ENCODE data around the gene TTC21A. TPM values are rescaled to one million over a fixed set of nuclear protein-coding genes. Genes with fewer than 3 reads are reported as not detected.
"Not testable (repeated sequence)": the region's sequence is repeated elsewhere in the genome, so short reads cannot be mapped to it uniquely, and the experiment has no call there.

Gene TTC21A
- total and polyA plus RNA-seq, 2 of the 13 experiments (the other 11 are each of a cell fraction or from before 2014, with no cell fraction given) = 0.31 to 1.5 TPM

DNA sequence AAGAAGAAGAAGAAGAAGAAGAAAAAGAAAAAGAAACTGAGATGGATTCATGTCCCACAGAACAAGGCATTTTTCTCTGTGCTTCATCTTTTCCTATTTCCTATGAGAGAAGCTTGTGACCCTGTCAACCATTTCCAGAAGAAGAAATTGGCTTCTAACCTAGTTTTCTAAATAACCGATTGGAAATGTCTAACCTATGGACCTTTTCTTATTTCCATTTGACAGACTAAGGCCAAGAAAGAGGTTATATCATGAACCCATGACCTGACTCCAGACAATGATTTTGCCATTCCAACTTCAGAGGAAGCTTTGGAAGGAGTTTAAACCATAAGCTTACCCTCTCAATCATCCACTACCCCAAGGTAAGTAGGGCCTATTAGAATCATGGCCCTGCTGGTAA lies 62.2 kb downstream of the TTC21A start (continued):
- TF ChIP-seq, protein P1, sequence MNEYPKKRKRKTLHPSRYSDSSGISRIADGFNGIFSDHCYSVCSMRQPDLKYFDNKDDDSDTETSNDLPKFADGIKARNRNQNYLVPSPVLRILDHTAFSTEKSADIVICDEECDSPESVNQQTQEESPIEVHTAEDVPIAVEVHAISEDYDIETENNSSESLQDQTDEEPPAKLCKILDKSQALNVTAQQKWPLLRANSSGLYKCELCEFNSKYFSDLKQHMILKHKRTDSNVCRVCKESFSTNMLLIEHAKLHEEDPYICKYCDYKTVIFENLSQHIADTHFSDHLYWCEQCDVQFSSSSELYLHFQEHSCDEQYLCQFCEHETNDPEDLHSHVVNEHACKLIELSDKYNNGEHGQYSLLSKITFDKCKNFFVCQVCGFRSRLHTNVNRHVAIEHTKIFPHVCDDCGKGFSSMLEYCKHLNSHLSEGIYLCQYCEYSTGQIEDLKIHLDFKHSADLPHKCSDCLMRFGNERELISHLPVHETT (CRISPR knock-in tag; conservative IDR thresholded peaks at IDR 0.05) = no peak
- no peak for TF ChIP-seq TEAD3 (CRISPR knock-in tag; optimal IDR thresholded peaks at IDR 0.05; ENCODE audit: borderline replicate concordance)

DNA sequence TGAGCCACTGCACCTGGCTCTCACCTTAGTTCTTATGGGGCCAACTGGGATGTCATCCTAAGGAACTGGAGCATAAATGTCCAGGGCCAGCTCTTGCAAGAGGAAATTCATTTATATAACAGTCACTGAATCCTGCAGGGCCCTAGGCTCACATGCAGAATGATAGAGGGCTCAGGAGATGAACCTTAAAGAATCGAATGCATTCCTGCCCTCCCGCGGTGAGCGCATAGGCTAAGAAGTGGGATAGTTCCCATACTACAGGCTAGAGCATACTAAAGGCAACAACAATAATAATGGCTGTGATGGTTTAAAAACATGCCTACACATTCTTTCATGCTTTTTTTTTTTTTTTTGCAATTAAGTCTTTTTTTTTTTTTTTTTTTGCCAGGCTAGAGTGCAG lies 63.0 kb downstream of the TTC21A start:
- H3K4me1 ChIP-seq (ENCODE audit: insufficient read depth, low read length) = peaks cover 16% of the 10 kb centered on the region
- H3K36me3 ChIP-seq (replicated peaks in 1 of 2; ENCODE audit: control insufficient read depth in 1 of 2, insufficient read depth in 2 of 2, low read length in 2 of 2) = no peaks in the 10 kb centered on the region
- no peaks in the 10 kb centered on the region for H3K79me2 ChIP-seq (ENCODE audit: insufficient read depth, low read length)
- in situ Hi-C loops (cut with HindIII; ENCODE audit: extremely low pct_ligation_motif_present, low pct_unique_long_range_greater_than_20kb) = no loop called here
- intact Hi-C loops (cut with micrococcal nuclease; ENCODE audit: unreplicated experiment) = no loop called here
- BruUV-seq (replicated peaks) = no TSS peak
- H4K20me1 ChIP-seq (ENCODE audit: insufficient read depth, low read length) = no peaks in the 10 kb centered on the region
- H3K9ac ChIP-seq (ENCODE audit: insufficient read depth, low read depth, low read length) = no peak overlapping the region
- no peak overlapping the region for H3K4me2 ChIP-seq (ENCODE audit: low read depth, low read length)
- TF ChIP-seq KAT2B (IDR thresholded peaks at IDR 0.05; ENCODE audit: borderline replicate concordance, low read depth, low read length) (no peak), SNAI1 (CRISPR knock-in tag; IDR thresholded peaks at IDR 0.05; ENCODE audit: borderline replicate concordance) (no peak), IKZF1 (IDR thresholded peaks at IDR 0.05) (no peak), EEA1 (CRISPR knock-in tag; IDR thresholded peaks at IDR 0.05; ENCODE audit: borderline replicate concordance) (no peak), ZGPAT (CRISPR knock-in tag; IDR thresholded peaks at IDR 0.05) (no peak), ZNF460 (CRISPR knock-in tag; IDR thresholded peaks at IDR 0.05; ENCODE audit: borderline replicate concordance) (no peak), ZNF225 (CRISPR knock-in tag; IDR thresholded peaks at IDR 0.05) (no peak)
- TF ChIP-seq, protein P2, sequence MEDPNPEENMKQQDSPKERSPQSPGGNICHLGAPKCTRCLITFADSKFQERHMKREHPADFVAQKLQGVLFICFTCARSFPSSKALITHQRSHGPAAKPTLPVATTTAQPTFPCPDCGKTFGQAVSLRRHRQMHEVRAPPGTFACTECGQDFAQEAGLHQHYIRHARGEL (CRISPR knock-in tag; IDR thresholded peaks at IDR 0.05) = no peak
- CTCF ChIA-PET (ENCODE audit: low intra/inter-chr PET ratio, low total read pairs) = no interaction called here
- H3K27ac ChIP-seq (ENCODE audit: extremely low read length, insufficient read depth, low read length) = no peak overlapping the region
- H3K27me3 ChIP-seq (ENCODE audit: control insufficient read depth in 1 of 2, insufficient read depth in 2 of 2, low read length in 2 of 2) = peaks cover 0 to 1% of the 10 kb centered on the region in 2 experiments; a peak in 2 of 5 replicates
- no peaks in the 10 kb centered on the region for H3K9me3 ChIP-seq (ENCODE audit: low read length)
- H2AFZ ChIP-seq (ENCODE audit: low read length) = no peak overlapping the region
- DNase-seq (ENCODE audit: low spot score) (no peak), ATAC-seq (no peak), FAIRE-seq (no peak)
- H3K4me3 ChIP-seq (replicated peaks in 1 of 3; ENCODE audit: insufficient read depth in 1 of 3, low read depth in 2 of 3, low read length in 3 of 3) = no peak overlapping the region
- POLR2A ChIA-PET = no interaction called here
- 91% methylated on average over 4 of the region's 4 CpGs for WGBS (ENCODE audit: low lambda C conversion rate)

- POLR2A ChIA-PET; H4K20me1 ChIP-seq (ENCODE audit: insufficient read depth, low read length); DNase-seq (ENCODE audit: low spot score); H2AFZ ChIP-seq (ENCODE audit: low read length); H3K36me3 ChIP-seq (replicated peaks in 1 of 2; ENCODE audit: control insufficient read depth in 1 of 2, insufficient read depth in 2 of 2, low read length in 2 of 2); H3K9me3 ChIP-seq (ENCODE audit: low read length); BruUV-seq (replicated peaks); H3K4me2 ChIP-seq (ENCODE audit: low read depth, low read length); FAIRE-seq; H3K27me3 ChIP-seq (ENCODE audit: control insufficient read depth in 1 of 2, insufficient read depth in 2 of 2, low read length in 2 of 2); H3K79me2 ChIP-seq (ENCODE audit: insufficient read depth, low read length); H3K27ac ChIP-seq (ENCODE audit: extremely low read length, insufficient read depth, low read length); H3K9ac ChIP-seq (ENCODE audit: insufficient read depth, low read depth, low read length); CTCF ChIA-PET (ENCODE audit: low intra/inter-chr PET ratio, low total read pairs); in situ Hi-C loops (cut with HindIII; ENCODE audit: extremely low pct_ligation_motif_present, low pct_unique_long_range_greater_than_20kb); H3K4me3 ChIP-seq (replicated peaks in 1 of 3; ENCODE audit: insufficient read depth in 1 of 3, low read depth in 2 of 3, low read length in 3 of 3); ATAC-seq; intact Hi-C loops (cut with micrococcal nuclease; ENCODE audit: unreplicated experiment): not testable (repeated sequence)
- H3K4me1 ChIP-seq (ENCODE audit: insufficient read depth, low read length) = peaks cover 17% of the 10 kb centered on the region
- 58% methylated on average over 6 of the region's 6 CpGs for WGBS (ENCODE audit: low lambda C conversion rate)
Observed at GRCh38 chr3:39170877-39171276, 63.4 kb downstream of the TTC21A start.

Measured in HepG2 (cell line).